ENCODE measurements around the gene TOX2. TPM values are rescaled to one million over a fixed set of nuclear protein-coding genes. Genes with fewer than 3 reads are reported as not detected.

Gene TOX2
- total RNA-seq, 1 donor from 2014 or later, result 3.9 TPM

- no peak for DNase-seq (ENCODE audit: low spot score)
These were observed 105.1 kb downstream of the TOX2 start for GRCh38 chr20:44019638-44020335.

GRCh38 chr20:44020406-44021148 lies 105.9 kb downstream of the TOX2 start:
- DNase-seq (ENCODE audit: low spot score), result no peak

- no peak for DNase-seq (ENCODE audit: low spot score)
These were observed 106.5 kb downstream of the TOX2 start for GRCh38 chr20:44021186-44021585.

- DNase-seq (ENCODE audit: low spot score), result no peak
These were observed 107.2 kb downstream of the TOX2 start for GRCh38 chr20:44021900-44022299.

- no peak for DNase-seq (ENCODE audit: low spot score)
These were observed 107.8 kb downstream of the TOX2 start for GRCh38 chr20:44022464-44022863.

- no peak for DNase-seq (ENCODE audit: low spot score)
These were observed 109.1 kb downstream of the TOX2 start for GRCh38 chr20:44023515-44024371.

- DNase-seq (ENCODE audit: low spot score), result no peak
These were observed 110.3 kb downstream of the TOX2 start for GRCh38 chr20:44024820-44025580.

- DNase-seq (ENCODE audit: low spot score), result no peak
These were observed 111.1 kb downstream of the TOX2 start for GRCh38 chr20:44025756-44026155.

- no peak for DNase-seq (ENCODE audit: low spot score)
These were observed 112.1 kb downstream of the TOX2 start for GRCh38 chr20:44026647-44027342.

- DNase-seq (ENCODE audit: low spot score), result no peak
These were observed 112.8 kb downstream of the TOX2 start for GRCh38 chr20:44027343-44028002.

- DNase-seq (ENCODE audit: low spot score), result no peak
These were observed 113.5 kb downstream of the TOX2 start for GRCh38 chr20:44028003-44028730.

GRCh38 chr20:44028868-44029847 lies 114.5 kb downstream of the TOX2 start:
- DNase-seq (ENCODE audit: low spot score), result peak; percentile 37

- DNase-seq (ENCODE audit: low spot score), result no peak
These were observed 115.2 kb downstream of the TOX2 start for GRCh38 chr20:44029848-44030230.

- no peak for DNase-seq (ENCODE audit: low spot score)
These were observed 115.7 kb downstream of the TOX2 start for GRCh38 chr20:44030394-44030793.

- DNase-seq (ENCODE audit: low spot score), result no peak
These were observed 116.4 kb downstream of the TOX2 start for GRCh38 chr20:44031001-44031574.

GRCh38 chr20:44031781-44032582 lies 117.3 kb downstream of the TOX2 start:
- no peak for DNase-seq (ENCODE audit: low spot score)

- DNase-seq (ENCODE audit: low spot score), result no peak
These were observed 118.1 kb downstream of the TOX2 start for GRCh38 chr20:44032583-44033331.
